ENCODE results near the gene SMAP1.

DNA sequence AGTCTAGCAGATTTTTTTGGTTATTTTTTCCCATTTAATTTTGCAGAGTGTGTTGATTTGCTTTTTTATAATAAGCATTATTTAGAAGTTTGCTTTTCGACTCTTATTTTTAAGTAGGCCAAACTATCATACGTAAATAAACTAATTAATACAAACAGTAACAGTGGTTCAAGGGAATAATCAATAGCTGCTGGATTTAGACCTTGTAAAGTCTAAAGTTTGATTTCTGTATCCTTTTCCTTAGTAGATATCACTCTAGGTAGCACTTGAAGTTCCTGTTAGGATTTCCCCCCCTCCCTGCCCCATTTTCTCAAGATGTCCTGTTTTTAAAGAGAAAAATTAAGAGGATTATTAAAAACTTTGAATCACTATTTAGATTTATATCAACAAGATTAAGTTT is 153.1 kb downstream of the SMAP1 start:
- TF ChIP-seq CTCF (IDR thresholded peaks at IDR 0.05; ENCODE audit: low read depth, low read length) (no peak), POLR2A (IDR thresholded peaks at IDR 0.05; ENCODE audit: extremely low read depth, insufficient read length) (no peak), MYC (IDR thresholded peaks at IDR 0.05; ENCODE audit: low read depth, low read length) (no peak)
- TF ChIP-seq, protein P1, sequence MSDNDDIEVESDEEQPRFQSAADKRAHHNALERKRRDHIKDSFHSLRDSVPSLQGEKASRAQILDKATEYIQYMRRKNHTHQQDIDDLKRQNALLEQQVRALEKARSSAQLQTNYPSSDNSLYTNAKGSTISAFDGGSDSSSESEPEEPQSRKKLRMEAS (IDR thresholded peaks at IDR 0.05; ENCODE audit: low read depth, low read length): no peak

All from NB4 (cell line).